Immature natural killer cell (primary cell): ENCODE measurements around the gene BPIFA2. TPM values are rescaled to one million over a fixed set of nuclear protein-coding genes. Genes with fewer than 3 reads are reported as not detected.
"Not testable (repeated sequence)": the region's sequence is repeated elsewhere in the genome, so short reads cannot be mapped to it uniquely, and the experiment has no call there.

Experiments used
- DNase-seq, 3 donors: peaks; one replicate each; pipeline ENCODE4 v3.0.0; 2022; ENCODE audit warnings: mixed read lengths in 1 of 3
- H3K27ac Mint-ChIP-seq, 6 donors: one replicate each; pipeline ENCODE4 v1.8.0; 2020; ENCODE audit warnings: mixed read lengths in 6 of 6, mild to moderate bottlenecking in 5 of 6, inconsistent platforms in 4 of 6, moderate library complexity in 3 of 6
- H3K27me3 Mint-ChIP-seq, 3 donors: one replicate each; pipeline ENCODE4 v1.8.0; 2020 to 2021; ENCODE audit warnings: low read depth in 3 of 3, mild to moderate bottlenecking in 3 of 3, mixed read lengths in 3 of 3, moderate library complexity in 3 of 3, inconsistent platforms in 1 of 3
- H3K36me3 Mint-ChIP-seq, 3 donors: one replicate each; pipeline ENCODE4 v1.8.0; 2020; ENCODE audit warnings: mixed read lengths in 3 of 3, inconsistent platforms in 2 of 3, mild to moderate bottlenecking in 2 of 3
- H3K4me1 Mint-ChIP-seq, 2 donors: one replicate each; pipeline ENCODE4 v1.8.0; 2020; ENCODE audit warnings: inconsistent platforms in 2 of 2, mild to moderate bottlenecking in 2 of 2, mixed read lengths in 2 of 2, moderate library complexity in 1 of 2
- H3K4me3 Mint-ChIP-seq, 5 donors: one replicate each; pipeline ENCODE4 v1.8.0; 2020; ENCODE audit warnings: mild to moderate bottlenecking in 5 of 5, mixed read lengths in 5 of 5, inconsistent platforms in 3 of 5, moderate library complexity in 3 of 5
- H3K9me3 Mint-ChIP-seq, 6 donors: one replicate each; pipeline ENCODE4 v1.8.0; 2020; ENCODE audit warnings: mild to moderate bottlenecking in 6 of 6, mixed read lengths in 6 of 6, inconsistent platforms in 4 of 6, moderate library complexity in 3 of 6
- polyA plus RNA-seq, 3 donors: library from polyadenylated mRNA; unstranded; fragments of 300-500 nt; fragmentation: Illumina TruSeq; gene quantifications; one replicate each; pipeline ENCODE4 v1.2.3, GENCODE V29; 2021

The BPIFA2 gene, protein sequence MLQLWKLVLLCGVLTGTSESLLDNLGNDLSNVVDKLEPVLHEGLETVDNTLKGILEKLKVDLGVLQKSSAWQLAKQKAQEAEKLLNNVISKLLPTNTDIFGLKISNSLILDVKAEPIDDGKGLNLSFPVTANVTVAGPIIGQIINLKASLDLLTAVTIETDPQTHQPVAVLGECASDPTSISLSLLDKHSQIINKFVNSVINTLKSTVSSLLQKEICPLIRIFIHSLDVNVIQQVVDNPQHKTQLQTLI
- not detected for polyA plus RNA-seq

- Mint-ChIP-seq H3K27ac (no peak within 1 kb of the TSS), H3K4me1 (no peaks in the 10 kb centered on the region), H3K36me3 (peaks cover 0 to 8% (median 4%) of the 10 kb centered on the region in 3 donors), H3K9me3 (peaks cover 3 to 23% (median 10%) of the 10 kb centered on the region in 6 donors), H3K27me3 (peaks cover 0 to 17% (median 8%) of the 10 kb centered on the region in 3 donors), H3K4me3 (peak within 1 kb of the TSS in 1 of 5 donors; percentile 11)
- DNase-seq, result no peak
Observed at GRCh38 chr20:33167859-33168258, at the start of gene BPIFA2. TSS of gene BPIFA2 (plus strand) at chr20:33168159. CDS start at chr20:33169146, 987 bp downstream.

DNA sequence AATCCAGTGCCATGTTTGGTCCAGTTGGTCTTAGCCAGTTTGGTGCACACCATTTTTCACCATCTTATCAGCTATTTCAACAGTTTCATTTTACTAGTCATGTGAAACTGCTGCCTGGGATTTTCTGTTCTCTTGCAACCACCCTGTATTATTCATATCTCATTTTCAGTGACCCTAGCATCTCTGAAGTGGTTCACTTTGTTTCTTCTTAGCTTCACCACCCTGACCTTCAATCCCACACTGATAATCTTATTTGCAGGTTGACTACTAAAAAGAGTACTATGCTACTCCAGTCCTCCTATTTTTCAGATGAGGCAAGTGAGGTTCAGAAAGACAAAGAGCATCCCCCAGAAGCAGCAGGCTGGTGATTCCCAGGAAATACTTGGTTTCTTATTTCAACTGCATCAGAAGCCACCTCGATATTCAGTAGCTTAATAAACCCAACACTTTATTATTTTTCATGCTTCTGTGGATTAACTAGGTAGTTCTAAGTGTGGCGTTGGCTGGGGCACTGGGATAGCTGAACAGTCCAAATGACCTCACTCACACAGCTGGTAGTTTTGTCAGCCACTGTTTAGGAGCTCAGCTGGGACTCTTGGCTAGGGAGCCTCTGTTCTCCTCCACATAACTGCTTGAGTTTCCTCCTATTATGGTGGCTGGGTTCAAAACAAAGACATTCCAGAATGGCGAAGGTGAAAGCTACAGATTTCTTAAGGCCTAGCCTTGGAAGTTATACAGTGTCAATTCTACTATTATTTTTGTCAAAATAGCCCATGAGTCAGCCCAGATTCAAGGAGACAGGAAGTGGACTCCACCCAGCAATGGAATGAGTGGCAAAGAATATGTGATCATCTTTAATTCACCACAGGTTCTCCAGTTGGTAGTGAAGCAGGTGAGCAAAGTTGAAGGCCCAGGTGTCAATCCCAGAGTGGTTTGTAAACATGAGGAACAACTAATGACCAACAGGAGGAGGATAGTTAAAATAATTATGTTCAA lies 47.9 kb upstream of the BPIFA2 start:
- H3K36me3 Mint-ChIP-seq, result no peaks in the 10 kb centered on the region
- no peak overlapping the region for H3K27ac Mint-ChIP-seq
- H3K9me3 Mint-ChIP-seq, result no peaks in the 10 kb centered on the region
- H3K4me3 Mint-ChIP-seq, result no peak overlapping the region
- H3K27me3 Mint-ChIP-seq, result peaks cover 5 to 7% (median 6%) of the 10 kb centered on the region in 3 donors
- no peak for DNase-seq
- no peaks in the 10 kb centered on the region for H3K4me1 Mint-ChIP-seq

DNA sequence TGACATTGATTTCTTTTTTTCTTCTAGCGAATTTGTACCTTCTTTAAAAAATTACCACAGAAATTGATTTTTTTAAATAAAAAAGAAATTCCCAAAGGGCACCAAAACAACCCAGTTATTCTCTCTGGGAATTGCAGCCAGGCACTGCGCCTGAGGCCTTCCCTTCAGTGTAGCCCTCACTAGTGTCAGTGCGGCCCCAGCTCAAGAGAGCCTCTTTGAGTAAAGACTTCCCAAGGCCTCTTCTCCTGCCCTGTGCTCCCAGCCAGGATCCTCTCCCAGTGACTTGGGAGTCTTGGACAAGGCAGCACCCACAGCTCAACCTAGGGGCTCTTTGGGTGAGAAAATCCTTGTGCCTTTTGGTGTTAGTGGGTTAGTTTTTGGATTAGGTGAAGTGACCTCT lies 47.0 kb upstream of the BPIFA2 start:
- Mint-ChIP-seq H3K4me3 (no peak overlapping the region), H3K36me3 (no peaks in the 10 kb centered on the region), H3K4me1 (no peaks in the 10 kb centered on the region), H3K27ac (no peak overlapping the region), H3K9me3 (no peaks in the 10 kb centered on the region), H3K27me3 (peaks cover 6 to 10% (median 9%) of the 10 kb centered on the region in 3 donors)
- DNase-seq, result no peak

DNA sequence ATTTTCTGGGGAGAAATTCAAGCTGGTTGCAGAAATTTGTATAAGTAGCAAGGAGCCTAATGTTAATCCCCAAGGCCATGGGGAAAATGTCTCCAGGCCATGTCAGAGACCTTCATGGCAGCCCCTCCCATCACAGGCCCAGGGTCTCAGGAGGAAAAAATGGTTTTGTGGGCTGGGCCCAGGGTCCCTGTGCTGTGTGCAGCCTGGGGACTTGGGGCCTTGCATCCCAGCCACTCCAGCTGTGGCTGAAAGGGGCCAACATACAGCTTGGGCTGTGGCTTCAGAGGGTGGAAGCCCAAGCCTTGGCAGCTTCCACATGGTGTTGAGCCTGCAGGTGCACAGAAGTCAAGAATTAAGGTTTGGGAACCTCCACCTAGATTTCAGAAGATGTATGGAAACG lies 45.7 kb upstream of the BPIFA2 start:
- not testable (repeated sequence) for H3K27ac Mint-ChIP-seq, H3K4me1 Mint-ChIP-seq, DNase-seq, H3K4me3 Mint-ChIP-seq, H3K36me3 Mint-ChIP-seq, H3K9me3 Mint-ChIP-seq, H3K27me3 Mint-ChIP-seq

- DNase-seq, result no peak
- Mint-ChIP-seq H3K4me3 (no peak overlapping the region), H3K27ac (no peak overlapping the region), H3K36me3 (no peaks in the 10 kb centered on the region), H3K27me3 (peaks cover 5 to 8% (median 6%) of the 10 kb centered on the region in 3 donors), H3K9me3 (no peaks in the 10 kb centered on the region), H3K4me1 (no peaks in the 10 kb centered on the region)
Observed at GRCh38 chr20:33124261-33124660, 43.7 kb upstream of the BPIFA2 start.

DNA sequence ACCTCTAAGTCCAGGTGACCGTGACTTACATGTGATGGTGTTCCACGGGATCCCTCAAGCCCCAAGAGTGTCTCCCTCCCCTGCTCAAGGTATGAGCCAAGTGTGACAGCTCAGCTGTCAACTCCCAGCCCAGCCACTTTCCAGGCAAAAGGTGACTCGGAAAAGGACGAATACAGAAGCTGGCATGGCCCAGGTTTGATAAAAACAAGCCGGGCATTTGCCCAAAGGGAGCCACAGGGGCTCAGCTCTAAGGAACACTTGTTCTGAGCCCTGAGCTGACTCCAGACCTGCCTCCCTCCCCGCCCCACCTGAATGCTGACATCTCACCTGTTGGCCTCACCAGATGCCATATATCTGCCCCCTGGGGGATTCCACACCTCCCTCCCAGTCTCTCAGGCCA lies 43.0 kb upstream of the BPIFA2 start:
- no peaks in the 10 kb centered on the region for H3K4me1 Mint-ChIP-seq
- no peaks in the 10 kb centered on the region for H3K36me3 Mint-ChIP-seq
- peaks cover 5 to 12% (median 6%) of the 10 kb centered on the region in 3 donors for H3K27me3 Mint-ChIP-seq
- H3K4me3 Mint-ChIP-seq, result no peak overlapping the region
- no peaks in the 10 kb centered on the region for H3K9me3 Mint-ChIP-seq
- no peak overlapping the region for H3K27ac Mint-ChIP-seq
- no peak for DNase-seq

GRCh38 chr20:33125983-33126382 lies 42.0 kb upstream of the BPIFA2 start:
- Mint-ChIP-seq H3K27ac (no peak overlapping the region), H3K36me3 (no peaks in the 10 kb centered on the region), H3K4me1 (no peaks in the 10 kb centered on the region), H3K9me3 (no peaks in the 10 kb centered on the region), H3K4me3 (no peak overlapping the region), H3K27me3 (peaks cover 5 to 9% (median 6%) of the 10 kb centered on the region in 3 donors)
- no peak for DNase-seq

- Mint-ChIP-seq H3K4me1 (no peaks in the 10 kb centered on the region), H3K36me3 (no peaks in the 10 kb centered on the region), H3K4me3 (no peak overlapping the region), H3K27ac (no peak overlapping the region), H3K9me3 (no peaks in the 10 kb centered on the region), H3K27me3 (peaks cover 2 to 11% (median 5%) of the 10 kb centered on the region in 3 donors)
- DNase-seq, result no peak
Observed at GRCh38 chr20:33127422-33128097, 40.4 kb upstream of the BPIFA2 start.

DNA sequence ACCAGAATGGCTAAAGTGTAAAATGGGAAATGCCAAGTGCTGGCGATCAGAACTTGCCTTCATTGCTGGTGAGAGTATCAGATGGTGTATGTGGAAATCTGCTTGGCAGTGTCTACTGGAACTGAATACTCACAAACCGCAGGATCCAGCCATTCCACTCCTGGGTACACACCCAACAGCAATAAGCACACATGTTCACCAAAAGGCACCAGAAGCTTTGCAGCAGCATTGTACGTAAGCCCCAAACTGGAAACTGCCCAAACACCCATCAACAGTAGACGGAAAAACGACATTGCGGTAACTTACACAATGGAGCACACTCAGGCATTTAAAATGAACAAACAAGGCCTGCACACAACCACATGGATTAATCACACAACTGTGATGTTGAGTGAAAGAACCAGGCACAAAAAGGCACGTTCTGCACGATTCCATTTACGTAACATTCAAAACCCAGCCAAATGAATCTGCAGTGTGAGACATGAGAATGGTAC lies 37.3 kb upstream of the BPIFA2 start:
- Mint-ChIP-seq H3K4me1 (no peaks in the 10 kb centered on the region), H3K27ac (no peak overlapping the region), H3K4me3 (no peak overlapping the region), H3K36me3 (no peaks in the 10 kb centered on the region), H3K9me3 (no peaks in the 10 kb centered on the region), H3K27me3 (peaks cover 0 to 11% (median 4%) of the 10 kb centered on the region in 3 donors)
- no peak for DNase-seq

- H3K27me3 Mint-ChIP-seq, result peaks cover 0 to 11% (median 3%) of the 10 kb centered on the region in 3 donors
- no peaks in the 10 kb centered on the region for H3K9me3 Mint-ChIP-seq
- no peaks in the 10 kb centered on the region for H3K36me3 Mint-ChIP-seq
- no peaks in the 10 kb centered on the region for H3K4me1 Mint-ChIP-seq
- DNase-seq, result no peak
- H3K27ac Mint-ChIP-seq, result no peak overlapping the region
- no peak overlapping the region for H3K4me3 Mint-ChIP-seq
Observed at GRCh38 chr20:33131949-33132473, 35.9 kb upstream of the BPIFA2 start.

- Mint-ChIP-seq H3K36me3 (no peaks in the 10 kb centered on the region), H3K9me3 (no peaks in the 10 kb centered on the region), H3K4me3 (no peak overlapping the region), H3K27me3 (peaks cover 0 to 11% (median 3%) of the 10 kb centered on the region in 3 donors), H3K4me1 (no peaks in the 10 kb centered on the region), H3K27ac (no peak overlapping the region)
- DNase-seq, result no peak
Observed at GRCh38 chr20:33132513-33133372, 35.2 kb upstream of the BPIFA2 start.

DNA sequence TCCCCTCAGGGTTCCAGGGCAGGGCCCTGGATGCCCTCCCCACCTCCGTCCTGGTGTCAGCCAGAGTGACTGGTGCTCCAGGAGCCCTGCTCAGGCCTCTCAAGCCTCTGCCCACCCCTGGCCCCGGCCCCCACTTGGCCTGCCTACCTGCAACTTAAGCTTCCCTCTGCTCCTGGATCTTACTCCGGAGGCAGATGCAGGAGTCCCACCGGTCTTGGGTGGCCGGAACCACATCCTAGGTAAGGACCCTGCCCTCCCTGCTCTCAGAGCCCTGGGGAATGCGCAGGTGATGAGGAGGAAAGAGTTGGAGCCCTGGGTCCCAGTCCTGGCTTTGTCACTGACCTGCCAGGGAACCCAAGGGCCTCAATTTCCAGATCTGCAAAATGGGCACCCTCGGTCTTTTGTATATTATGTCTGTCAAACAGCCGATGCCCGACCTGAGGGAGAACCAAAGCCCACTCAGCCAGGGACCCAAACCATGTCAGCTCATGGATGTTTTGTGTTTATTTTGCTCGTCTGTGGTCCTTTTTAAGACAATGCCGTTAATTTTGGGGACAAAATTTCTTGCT lies 34.5 kb upstream of the BPIFA2 start:
- DNase-seq, result no peak
- H3K27me3 Mint-ChIP-seq, result peaks cover 0 to 11% (median 3%) of the 10 kb centered on the region in 3 donors
- no peaks in the 10 kb centered on the region for H3K9me3 Mint-ChIP-seq
- no peak overlapping the region for H3K27ac Mint-ChIP-seq
- H3K4me1 Mint-ChIP-seq, result no peaks in the 10 kb centered on the region
- H3K4me3 Mint-ChIP-seq, result no peak overlapping the region
- H3K36me3 Mint-ChIP-seq, result no peaks in the 10 kb centered on the region
